ENCODE data around the gene PLEKHA6.
"Not testable (repeated sequence)": the region's sequence is repeated elsewhere in the genome, so short reads cannot be mapped to it uniquely, and the experiment has no call there.

Gene PLEKHA6

DNA sequence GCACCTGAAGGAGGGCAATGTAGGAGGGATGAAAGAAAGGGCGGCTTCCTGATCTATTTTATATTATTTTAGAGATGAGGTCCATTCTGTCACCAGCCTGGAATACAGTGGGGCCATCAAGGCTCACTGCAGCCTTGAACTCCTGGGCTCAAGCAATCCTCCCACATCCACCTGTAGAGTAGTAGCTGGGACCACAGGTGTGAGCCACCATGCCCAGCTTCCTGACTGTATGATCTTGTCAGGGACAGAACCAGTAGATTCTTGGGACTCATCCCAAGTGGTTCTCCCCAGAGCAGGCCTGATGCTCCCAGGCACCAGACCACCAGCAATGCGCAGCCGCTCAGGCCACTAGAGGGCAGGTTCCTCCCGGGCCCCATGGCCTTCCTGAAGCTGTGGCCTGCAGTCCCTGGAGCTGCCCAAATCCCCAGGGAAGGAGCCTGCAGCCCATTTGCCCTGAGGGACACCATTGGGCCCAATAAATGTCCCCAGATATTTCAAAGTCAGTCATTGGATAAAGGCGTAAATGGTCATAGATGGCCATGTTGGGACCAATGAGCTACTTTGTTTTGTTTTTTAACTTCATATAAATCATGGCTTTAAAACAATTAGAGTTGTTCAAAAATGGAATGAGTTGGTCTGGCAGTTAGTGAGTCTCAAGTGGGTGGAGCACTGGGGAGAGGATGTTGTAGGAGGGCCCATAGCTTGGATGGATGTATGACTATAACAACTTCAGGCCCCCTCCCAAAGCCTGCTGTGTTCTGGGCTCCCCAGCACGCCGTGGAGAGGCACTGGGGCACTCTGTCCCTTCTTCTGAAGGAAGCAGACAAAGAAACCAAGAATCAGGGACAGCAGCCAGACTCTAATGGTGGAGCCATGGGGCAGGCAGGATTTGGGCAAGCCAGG, 101.3 kb downstream of the PLEKHA6 start:
- DNase-seq: peak; percentile 89

- no peak for DNase-seq
Measured at GRCh38 chr1:204257446-204257845, 102.3 kb downstream of the PLEKHA6 start.

GRCh38 chr1:204256531-204256930, 103.2 kb downstream of the PLEKHA6 start:
- DNase-seq: no peak

DNA sequence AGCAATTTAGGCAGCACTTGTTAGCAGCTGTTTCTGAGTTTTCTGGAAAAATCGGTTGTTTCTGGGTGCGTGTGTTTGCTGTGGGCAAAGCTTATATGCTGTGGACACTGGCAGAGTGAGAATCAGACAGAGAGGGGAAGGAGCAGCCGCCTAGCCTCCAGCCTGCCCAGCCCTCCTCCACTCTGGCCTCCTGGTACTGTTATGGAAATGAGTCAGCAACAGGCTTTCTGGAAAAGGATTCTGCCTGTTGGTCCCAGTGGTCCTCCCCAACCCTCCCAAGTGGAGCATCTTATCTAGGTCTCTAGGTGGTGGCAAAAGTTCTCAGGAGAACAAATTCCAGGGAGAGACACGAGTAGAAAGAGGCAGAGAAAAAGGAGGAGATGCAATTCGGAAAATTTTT, 103.8 kb downstream of the PLEKHA6 start:
- no peak for DNase-seq

- DNase-seq: no peak
Measured at GRCh38 chr1:204255225-204255624, 104.5 kb downstream of the PLEKHA6 start.

GRCh38 chr1:204254031-204254661, 105.6 kb downstream of the PLEKHA6 start:
- DNase-seq: no peak

DNA sequence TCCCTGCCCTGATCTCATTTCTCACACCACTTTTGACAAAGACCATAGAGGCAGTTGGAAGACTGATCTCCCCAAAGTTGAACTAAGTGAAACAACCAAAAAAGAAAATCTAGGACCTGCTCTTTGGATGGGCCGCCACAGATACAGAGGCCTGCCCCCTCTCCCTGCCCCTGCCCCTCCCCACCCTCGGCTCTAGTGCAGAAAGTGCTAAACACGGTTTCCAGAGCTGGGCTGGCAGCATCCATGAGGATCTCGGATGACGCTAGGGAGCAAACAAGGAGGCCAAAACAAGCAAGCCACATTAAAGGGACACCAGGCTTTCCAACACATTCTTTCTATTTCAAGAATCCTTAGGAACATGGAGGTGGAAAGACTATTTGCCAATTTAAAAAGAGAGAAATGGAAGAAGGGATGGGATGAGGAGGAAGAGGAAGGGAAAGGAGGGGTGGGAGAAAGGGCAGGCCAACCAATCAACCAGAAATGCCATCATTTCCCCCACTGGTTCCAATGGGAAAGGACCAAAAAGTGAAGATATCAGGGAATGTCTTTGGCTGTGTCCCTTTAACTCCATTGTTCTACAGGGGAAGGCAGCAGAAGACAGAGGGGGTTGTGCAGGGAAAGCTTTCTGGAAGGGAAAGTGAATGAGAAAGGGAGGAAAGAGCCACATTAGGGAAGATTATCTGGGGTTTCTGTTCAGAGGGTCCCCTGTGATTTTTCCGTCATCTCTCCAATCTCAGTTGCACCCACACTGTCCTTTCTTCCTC, 107.6 kb downstream of the PLEKHA6 start:
- no peak for DNase-seq

GRCh38 chr1:204251286-204251685, 108.4 kb downstream of the PLEKHA6 start:
- no peak for DNase-seq

GRCh38 chr1:204250428-204251030, 109.2 kb downstream of the PLEKHA6 start:
- DNase-seq: no peak

- no peak for DNase-seq
Measured at GRCh38 chr1:204249736-204250427, 109.8 kb downstream of the PLEKHA6 start.

DNA sequence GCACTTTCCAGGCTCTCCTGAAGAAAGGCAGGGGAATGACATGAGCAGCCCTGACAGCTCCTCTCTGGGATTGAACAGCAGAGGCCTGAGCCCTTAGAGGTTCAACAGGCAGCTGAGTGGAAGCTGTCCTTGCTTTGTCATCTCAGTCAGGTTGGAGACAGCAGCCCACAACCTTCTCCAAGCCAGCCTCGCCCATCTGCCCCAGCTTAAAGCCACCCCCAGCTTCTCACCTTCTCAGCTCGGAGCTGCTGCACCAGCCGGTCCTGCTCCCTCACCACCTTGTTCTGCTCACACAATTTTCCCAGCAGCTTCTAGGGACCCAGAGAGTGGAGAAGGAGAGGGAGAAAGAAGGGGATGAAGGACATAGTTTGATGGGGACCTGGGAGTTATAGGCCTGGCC, 110.8 kb downstream of the PLEKHA6 start:
- no peak for DNase-seq

DNA sequence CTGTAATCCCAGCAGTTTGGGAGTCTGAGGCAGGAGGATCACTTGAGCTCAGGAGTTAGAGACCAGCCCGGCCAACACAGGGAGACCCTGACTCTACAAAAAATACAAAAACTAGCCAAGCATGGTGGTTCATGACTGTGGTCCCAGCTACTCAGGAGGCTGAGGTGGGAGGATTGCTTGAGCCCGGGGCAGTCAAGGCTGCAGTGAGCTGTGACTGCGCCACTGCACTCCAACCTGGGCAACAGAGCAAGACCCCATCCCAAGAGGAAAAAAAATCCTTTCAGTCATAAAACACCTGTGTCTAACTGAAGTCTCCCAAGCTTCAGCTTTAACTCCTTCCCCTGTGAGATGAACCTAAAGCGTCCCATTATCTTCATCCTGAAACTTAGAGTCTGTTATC, 112.9 kb downstream of the PLEKHA6 start:
- DNase-seq: no peak

DNA sequence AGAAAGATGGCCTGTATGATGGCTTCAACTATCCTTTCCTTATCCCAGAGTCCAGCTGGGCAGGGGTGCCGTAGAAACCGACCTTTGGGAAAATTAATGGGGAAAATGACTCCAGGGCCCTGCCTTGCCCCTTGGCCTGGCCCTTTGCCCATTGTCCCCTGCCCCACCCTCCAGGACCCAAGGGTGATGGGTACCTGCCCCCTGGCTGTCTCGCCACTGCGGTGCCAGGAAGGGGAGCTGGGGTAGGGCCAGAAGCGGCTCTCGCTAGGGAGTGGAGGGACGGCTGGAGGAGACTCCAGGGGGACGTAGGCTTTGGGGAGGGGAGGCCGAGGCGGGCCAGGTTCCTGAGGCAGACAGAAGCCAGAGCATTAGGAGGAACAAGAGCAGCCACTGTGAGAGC, 116.8 kb downstream of the PLEKHA6 start:
- DNase-seq: no peak

DNA sequence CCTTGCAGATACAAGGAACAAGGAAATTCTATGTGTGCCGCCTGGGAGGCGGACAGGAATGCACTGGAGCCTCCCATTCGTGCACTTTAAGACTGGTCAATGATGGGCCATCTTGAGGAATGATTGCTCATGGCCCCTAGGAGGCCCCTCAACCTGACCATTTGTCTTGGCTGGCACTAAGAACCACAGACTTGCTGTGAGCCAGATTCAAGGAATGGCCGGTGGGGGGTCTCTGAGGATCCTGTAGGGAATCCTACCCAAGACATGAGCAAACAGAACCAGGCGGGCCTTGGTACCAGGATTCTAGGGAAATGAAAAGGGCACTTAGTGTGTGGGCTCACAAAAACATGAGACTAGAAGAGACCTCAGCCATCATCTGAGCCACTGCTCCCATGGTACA, 117.8 kb downstream of the PLEKHA6 start:
- no peak for DNase-seq

GRCh38 chr1:204241050-204241449, 118.7 kb downstream of the PLEKHA6 start:
- no peak for DNase-seq

GRCh38 chr1:204240233-204240632, 119.5 kb downstream of the PLEKHA6 start:
- no peak for DNase-seq

- DNase-seq: not testable (repeated sequence)
Measured at GRCh38 chr1:204239401-204239800, 120.3 kb downstream of the PLEKHA6 start.

DNA sequence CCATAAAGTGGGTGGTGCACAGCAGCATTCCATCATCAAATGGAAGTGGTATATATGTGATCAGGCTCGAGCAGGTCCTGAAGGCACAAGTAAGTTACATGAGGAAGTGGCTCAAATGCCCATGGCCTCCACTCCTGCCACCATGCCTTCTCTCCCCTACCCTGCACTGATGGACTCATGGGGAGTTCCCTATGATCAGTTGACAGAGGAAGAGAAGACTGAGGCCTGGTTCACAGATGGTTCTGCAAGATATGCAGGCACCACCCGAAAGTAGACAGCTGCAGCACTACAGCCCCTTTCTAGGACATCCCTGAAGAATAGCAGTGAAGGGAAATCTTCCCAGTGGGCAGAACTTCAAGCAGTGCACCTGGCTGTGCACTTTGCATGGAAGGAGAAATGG, 121.2 kb downstream of the PLEKHA6 start:
- not testable (repeated sequence) for DNase-seq

DNA sequence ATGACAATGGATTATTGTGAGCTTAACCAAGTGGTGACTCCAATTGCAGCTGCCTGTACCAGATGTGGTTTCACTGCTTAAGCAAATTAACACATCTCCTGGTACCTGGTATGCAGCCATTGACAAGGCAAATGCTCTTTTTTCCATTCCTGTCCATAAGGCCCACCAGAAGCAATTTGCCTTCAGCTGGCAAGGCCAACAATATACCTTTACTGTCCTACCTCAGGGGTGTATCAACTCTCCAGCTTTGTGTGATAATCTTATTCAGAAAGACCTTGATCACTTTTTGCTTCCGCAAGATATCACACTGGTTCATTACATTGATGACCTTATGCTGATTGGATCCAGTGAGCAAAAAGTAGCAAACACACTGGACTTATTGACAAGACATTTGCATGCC, 122.2 kb downstream of the PLEKHA6 start:
- DNase-seq: not testable (repeated sequence)

DNA sequence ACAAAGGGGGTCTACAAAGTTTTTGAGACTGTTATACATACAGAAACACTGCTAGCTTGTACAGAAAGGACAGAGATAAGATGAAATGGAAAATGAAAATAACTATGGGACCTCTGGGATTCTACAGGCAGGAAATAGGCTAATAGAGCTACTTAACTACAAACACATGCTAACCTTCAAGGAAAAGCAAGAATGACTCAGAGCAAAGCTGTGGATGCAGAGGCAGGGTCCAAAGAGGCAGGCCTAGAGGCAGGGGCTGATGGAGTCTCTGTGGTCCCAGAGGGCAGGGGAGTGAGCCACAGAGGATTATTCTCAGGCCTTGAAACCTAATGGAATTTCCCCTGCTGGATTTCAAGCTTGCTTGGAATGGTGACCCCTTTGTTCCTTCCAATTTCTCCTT, 127.2 kb downstream of the PLEKHA6 start:
- DNase-seq: no peak

- DNase-seq: no peak
Measured at GRCh38 chr1:204230211-204230610, 129.5 kb downstream of the PLEKHA6 start.

GRCh38 chr1:204228896-204229295, 130.8 kb downstream of the PLEKHA6 start:
- DNase-seq: no peak
